HG03025 (cell line): ENCODE data around the gene INPP5E.
A peak's percentile ranks its signal among the peaks of the same experiment; 100 is the strongest.

Source experiments
- ATAC-seq: cut with Tn5 transposase; IDR thresholded peaks from one replicate; pipeline ENCODE4 v1.9.1; 2021; ENCODE audit warnings: mild to moderate bottlenecking, moderate library complexity; ENCODE audit not compliant: unreplicated experiment, low FRiP score

INPP5E gene, protein sequence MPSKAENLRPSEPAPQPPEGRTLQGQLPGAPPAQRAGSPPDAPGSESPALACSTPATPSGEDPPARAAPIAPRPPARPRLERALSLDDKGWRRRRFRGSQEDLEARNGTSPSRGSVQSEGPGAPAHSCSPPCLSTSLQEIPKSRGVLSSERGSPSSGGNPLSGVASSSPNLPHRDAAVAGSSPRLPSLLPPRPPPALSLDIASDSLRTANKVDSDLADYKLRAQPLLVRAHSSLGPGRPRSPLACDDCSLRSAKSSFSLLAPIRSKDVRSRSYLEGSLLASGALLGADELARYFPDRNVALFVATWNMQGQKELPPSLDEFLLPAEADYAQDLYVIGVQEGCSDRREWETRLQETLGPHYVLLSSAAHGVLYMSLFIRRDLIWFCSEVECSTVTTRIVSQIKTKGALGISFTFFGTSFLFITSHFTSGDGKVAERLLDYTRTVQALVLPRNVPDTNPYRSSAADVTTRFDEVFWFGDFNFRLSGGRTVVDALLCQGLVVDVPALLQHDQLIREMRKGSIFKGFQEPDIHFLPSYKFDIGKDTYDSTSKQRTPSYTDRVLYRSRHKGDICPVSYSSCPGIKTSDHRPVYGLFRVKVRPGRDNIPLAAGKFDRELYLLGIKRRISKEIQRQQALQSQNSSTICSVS

DNA sequence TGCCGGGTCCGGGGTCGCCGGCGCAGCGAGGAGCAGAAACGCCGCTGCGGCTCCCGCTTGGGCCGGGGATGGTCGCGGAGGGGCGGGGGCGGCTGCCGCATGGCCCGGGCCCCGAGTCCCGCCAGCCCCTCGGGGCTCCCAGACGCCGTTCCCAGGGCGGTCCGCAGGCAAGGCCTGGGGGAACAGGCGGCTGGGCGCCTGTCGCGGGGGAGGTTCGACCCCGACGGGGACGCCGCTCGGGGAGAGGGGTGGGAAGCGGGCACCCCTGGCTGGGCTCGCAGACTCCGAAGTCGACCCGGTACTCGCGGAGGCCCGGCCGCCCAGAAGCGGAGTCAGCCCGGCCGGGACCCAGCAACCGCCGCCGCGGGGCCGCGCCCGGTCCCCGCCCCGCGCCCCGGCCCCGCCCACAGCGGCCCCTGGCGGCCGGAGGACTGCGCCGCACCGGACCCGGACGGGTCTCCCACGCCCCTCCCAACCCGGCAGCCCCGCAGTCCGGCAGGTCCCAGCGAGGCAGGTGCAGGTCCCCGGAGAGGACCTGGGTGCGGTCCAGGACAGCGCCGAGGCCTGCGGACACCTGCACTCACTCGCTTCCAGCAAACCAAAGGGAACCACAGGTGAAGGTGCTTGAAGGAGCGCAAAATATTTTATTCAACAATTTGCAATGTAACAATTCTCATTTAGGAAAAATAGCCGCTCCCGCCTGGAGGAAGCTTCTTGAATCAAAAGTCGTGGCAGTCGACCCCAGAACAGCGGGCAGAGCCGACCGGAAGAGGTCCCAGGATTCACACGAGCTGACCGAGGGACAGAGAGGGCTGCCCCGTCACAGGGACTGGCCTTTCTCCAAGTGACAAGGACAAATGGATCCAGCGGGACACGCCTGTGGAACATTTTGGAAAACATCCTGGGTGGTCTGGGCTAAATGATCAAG lies at the start of gene INPP5E:
TSS of gene INPP5E (minus strand) at position 365 of the 928 bp plus-strand sequence. CDS start 426 bp downstream, outside the sequence.
- peak; percentile 57 for ATAC-seq

GRCh38 chr9:136488247-136489214 lies 48.9 kb upstream of the INPP5E start:
- no peak for ATAC-seq

GRCh38 chr9:136487672-136488071 lies 48.0 kb upstream of the INPP5E start:
- no peak for ATAC-seq

GRCh38 chr9:136486823-136487620 lies 47.4 kb upstream of the INPP5E start:
- no peak for ATAC-seq

- ATAC-seq: no peak
Observed at GRCh38 chr9:136486131-136486530, 46.5 kb upstream of the INPP5E start.

- no peak for ATAC-seq
Observed at GRCh38 chr9:136485049-136486045, 45.7 kb upstream of the INPP5E start.

DNA sequence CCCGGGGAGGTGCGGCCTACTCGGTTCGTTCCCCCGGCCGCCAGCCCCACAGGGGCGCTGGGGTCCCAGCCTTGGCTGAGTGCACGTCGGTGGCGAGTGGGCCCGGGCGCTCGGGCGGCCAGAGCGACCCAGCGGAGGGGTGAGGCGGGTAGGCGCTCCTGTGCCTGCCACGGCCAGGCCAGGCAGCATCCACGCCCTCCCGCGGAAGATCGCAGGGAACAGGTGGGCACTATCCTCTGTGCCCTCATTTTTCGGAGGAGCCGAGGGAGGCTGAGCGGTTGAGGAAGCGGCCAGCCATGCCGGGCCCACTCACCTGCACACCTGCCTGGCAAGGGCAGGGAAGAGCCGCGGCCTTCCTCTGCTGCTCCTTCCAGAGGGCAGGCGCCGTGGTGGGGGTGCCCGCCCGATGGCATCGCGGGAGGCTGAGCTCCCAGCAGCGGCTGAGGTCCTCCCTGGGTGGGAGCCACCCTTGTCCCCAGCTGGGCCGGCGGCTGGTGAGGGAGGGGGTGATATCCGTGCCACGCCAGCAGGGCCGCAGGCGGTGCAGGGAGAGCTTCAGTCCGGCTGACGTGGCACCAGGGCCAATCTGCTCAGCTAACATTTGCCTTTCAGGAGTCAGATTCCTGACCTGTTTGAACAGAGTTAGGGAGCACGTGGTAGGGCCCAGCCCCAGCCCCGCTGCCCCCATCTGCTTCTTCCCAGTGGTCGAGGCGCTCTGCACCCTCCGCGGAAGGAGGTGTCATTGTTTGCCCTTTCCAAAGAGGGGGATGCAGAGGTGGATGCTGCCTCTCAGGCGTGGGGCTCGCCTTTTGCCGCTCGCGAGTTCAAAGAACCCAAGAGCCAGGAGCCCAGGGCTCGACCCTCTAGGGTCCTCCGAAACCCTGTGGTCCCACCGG lies 44.8 kb upstream of the INPP5E start:
- no peak for ATAC-seq

DNA sequence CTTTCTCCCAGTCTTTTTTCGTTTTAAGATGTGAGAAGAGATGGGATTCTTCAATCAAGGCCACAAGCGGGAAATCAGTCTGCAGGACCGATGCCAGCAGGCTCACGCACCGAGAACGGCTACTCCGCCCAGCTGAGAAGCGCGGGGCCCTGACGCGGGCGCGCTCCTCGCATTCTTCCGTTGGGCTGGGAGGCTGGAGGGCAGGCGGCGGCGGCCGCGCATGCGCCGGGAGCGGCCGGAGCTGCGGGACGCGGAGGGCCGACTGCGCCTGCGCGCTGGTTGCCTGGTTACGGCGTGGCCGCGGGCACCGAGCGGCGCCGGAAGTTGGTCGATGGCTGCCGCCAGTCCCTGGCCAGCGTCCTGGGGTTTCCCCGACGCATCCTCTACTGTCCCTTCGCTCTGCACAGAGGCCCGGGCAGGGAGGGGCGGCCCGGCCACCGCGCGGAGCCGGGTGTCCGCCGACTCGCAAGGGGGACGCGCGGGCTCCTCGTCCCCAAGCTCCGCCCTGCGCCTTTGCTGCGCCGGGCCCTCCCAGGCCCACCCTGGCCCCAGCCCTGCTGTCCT lies 44.0 kb upstream of the INPP5E start:
- ATAC-seq: peak; percentile 63

GRCh38 chr9:136482793-136483588 lies 43.3 kb upstream of the INPP5E start, which contains the start of gene SEC16A:
Gene SEC16A, minus strand, starts transcription at chr9:136483040. Its CDS starts 5,425 bp downstream, at chr9:136477615.
- ATAC-seq: peak; percentile 46

DNA sequence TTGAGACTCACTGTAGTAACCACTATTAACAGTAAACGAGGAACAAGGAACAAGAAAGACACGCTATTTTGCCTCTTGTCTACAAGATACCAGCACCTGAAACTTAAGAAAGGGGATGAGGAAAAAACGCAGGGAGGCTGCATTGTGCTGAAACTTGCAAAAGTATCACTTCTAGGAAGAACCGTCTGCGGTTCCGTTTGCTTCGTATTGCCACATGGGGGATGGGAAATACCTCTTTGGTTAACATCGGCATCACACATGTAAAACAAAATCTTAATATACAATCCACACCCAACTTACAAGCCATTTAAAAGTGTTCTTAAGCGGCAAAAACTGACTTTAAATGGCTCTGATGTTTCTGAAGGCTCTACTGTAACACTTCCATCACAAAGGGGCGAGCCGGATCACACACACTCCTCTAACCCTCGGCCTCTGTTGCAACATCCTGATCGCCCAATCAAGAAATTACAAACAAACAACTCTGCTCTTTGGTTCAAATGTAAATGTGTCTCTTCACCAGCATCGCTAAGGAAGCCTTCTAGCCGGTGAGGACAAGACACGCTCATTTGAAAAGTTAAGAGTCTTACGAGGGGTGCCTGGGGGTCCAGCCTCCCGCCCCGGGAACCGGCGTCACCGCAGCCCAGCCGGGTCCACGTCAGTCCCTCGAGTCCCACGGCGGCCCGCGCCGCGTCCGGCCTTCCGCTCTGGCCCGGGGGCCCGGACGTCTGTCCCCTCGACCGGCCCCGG lies 42.6 kb upstream of the INPP5E start:
- ATAC-seq: no peak

GRCh38 chr9:136481558-136481957 lies 41.9 kb upstream of the INPP5E start:
- ATAC-seq: no peak

GRCh38 chr9:136476369-136477150 lies 36.9 kb upstream of the INPP5E start:
- no peak for ATAC-seq

DNA sequence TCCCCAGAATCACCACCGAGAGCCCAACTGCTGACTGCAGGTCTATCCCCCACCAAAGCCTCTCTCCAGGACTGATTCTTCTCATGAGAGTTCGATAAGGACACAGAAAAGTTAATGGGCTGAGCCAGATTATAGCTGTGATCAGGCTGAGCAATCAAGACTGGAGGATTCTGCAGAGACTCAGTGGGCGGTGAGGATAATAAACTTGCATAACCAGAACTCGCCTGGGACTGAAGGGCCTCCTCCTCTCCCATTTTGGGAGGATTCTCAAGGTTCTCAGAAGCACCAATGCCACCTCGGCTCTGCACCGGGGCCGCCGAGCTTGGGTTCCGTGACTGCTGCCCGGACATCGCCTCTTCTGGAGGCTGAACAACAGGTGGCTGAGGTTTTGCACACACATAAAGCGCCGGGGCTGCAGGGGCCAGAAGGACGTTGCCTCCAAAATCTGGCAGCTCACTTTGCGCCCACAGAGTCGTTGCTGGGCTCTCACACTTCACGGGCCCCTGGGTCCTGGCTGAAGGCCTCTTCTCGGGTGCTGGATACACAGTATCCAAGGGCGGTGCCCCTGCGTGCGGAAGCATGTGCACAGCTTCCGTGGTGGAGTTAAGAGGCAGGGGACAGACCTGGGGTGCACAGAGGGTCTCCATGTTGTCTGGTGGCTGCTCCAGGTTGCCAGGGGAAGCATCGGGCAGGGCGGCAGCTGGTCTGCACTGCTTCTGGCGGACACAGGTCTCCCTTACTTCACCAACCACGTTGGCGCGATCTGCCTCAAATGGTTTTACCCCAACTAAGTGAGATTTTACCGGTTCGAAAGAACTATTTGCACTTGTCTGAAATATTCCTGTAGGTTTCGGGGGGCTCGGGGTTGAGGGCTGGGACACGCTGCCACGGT lies 35.6 kb upstream of the INPP5E start:
- no peak for ATAC-seq
